22Rv1 (cell line): ENCODE results near the gene STEAP2.
"Not testable (repeated sequence)": the region's sequence is repeated elsewhere in the genome, so short reads cannot be mapped to it uniquely, and the experiment has no call there.

Experiments
- ZFX ChIP-seq: fragments of 450-650 bp; IDR thresholded peaks from 2 replicates; pipeline ENCODE4 v1.6.1; 2017; ENCODE audit warnings: antibody characterized with exemption, borderline replicate concordance
- TF ChIP-seq, protein P1 (sequence below): fragments of 450-650 bp; IDR thresholded peaks from 2 replicates; pipeline ENCODE4 v1.5.1; 2017; ENCODE audit warnings: mild to moderate bottlenecking

DNA sequence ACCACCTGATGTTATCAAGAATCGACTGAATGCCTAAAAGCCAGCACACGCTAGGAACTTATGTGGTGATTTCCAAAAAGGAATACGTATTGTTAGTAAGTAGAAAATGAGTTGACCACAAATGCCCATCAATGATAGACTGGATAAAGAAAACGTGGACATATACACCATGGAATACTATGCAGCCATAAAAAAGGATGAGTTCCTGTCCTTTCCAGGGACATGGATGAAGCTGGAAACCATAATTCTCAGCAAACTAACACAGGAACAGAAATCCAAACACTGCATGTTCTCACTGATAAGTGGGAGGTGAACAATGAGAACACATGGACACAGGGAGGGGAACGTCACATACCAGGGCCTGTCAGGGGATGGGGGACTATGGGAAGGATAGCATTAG is 44.5 kb downstream of the STEAP2 start:
- TF ChIP-seq, protein P1, sequence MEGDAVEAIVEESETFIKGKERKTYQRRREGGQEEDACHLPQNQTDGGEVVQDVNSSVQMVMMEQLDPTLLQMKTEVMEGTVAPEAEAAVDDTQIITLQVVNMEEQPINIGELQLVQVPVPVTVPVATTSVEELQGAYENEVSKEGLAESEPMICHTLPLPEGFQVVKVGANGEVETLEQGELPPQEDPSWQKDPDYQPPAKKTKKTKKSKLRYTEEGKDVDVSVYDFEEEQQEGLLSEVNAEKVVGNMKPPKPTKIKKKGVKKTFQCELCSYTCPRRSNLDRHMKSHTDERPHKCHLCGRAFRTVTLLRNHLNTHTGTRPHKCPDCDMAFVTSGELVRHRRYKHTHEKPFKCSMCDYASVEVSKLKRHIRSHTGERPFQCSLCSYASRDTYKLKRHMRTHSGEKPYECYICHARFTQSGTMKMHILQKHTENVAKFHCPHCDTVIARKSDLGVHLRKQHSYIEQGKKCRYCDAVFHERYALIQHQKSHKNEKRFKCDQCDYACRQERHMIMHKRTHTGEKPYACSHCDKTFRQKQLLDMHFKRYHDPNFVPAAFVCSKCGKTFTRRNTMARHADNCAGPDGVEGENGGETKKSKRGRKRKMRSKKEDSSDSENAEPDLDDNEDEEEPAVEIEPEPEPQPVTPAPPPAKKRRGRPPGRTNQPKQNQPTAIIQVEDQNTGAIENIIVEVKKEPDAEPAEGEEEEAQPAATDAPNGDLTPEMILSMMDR, result not testable (repeated sequence)
- not testable (repeated sequence) for TF ChIP-seq ZFX
